ENCODE results near the gene DOK7.

DOK7 gene

GRCh38 chr4:3492741-3493719 lies 29.9 kb downstream of the DOK7 start:
- DNase-seq: no peak

DNA sequence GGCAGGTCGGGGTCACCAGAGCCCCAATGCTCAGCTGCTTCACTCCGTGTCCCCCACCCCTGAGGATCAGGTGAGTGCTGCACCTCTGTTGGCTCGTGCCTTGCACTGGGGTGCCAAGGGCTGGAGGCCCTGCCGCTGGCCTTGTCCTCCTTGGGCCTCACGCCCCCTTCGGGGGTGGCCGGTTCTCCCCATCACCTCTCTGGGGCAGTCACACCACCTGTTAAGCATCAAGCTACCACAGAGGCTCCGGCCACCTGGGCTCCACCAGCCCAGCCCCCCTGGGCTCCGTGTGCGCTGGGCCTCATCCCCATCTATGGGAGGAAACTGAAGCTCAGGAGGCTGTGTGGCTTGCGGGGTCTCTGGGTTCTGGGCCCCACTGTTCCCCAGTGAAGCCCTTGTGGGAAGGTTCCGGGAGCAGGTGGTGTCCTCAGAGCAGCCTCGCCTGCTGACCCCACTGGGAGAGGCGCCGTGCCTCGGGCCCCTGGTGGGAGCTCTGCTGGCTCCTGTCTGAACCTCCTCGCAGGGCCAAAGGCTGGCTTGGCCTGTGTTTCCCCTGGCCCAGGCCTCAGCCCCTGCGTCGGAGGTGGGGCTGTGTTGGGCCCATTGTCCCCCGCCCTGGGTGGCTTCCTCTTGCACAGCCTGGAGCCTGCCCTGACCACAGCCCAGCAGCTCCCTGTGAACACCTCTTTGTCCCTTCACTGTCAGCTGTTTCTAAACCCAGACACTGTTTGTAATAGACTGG lies 30.8 kb downstream of the DOK7 start:
- DNase-seq: no peak

DNA sequence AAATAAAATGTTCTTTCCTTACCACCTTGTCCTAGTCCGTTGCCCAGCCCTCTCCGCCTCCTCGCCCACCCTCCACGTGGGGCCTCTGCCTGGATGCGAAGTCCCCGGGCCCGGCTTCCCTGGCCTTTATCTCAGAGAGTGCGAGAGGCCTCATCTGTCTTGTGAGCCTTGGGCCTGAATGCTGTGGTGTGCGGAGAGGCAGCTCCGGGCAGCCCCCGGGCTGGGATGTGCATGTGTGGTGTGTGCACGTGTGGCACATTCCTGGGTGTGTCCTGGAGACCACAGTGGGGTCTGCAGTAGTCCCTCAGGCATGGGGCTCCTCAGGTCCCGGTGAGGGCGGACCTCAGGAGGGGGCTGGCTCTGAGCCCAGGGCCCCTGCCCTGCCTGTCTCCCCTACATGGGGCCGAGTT lies 31.4 kb downstream of the DOK7 start:
- no peak for DNase-seq

- DNase-seq: no peak
Measured at GRCh38 chr4:3495204-3495975, 32.3 kb downstream of the DOK7 start.

GRCh38 chr4:3496021-3496420 lies 32.9 kb downstream of the DOK7 start:
- DNase-seq: no peak

GRCh38 chr4:3497095-3497494 lies 34.0 kb downstream of the DOK7 start:
- DNase-seq: no peak

DNA sequence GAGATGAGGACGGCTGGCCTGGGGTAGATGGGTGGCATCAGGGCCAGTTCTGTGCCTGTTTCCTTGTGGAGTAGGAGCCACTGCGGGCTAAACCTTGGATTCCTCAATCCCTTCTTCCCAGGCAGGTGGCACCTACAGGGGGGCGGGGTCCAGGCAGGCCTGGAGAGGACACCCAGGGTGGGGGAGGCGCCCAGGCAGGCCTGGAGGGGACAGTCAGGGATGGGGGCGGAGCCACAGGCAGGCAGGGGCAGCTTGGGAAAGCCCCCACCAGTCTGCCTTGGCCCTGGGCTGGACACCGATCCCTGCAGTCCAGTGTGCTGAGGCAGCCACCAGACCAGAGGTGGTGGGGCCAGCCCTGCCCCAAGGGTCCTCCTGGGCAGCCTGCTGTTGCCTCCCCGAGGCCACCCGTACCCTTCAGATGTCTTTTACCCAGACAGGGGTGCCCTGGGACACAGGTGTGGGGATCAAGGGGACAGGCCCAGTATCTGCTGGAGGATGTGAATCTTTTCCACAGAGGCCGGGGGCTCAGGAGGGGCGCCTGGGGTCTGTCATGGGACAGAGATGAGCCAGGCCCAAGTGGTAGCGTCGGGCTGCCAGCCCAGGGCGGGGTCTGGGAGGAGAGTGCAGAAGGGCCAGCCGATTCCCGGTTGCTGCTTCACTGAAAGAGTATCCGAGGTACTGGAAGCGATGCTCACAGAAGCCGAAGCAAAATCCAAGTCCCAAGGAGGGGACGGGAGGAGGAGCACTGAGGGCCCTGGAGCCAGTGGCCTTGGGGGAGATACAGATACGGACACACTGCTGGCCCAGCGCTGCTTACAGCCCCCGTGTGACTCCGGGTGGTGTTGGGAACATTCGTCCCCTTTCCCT lies 34.6 kb downstream of the DOK7 start:
- no peak for DNase-seq

GRCh38 chr4:3498407-3498806 lies 35.3 kb downstream of the DOK7 start:
- DNase-seq: no peak

GRCh38 chr4:3498901-3499510 lies 35.9 kb downstream of the DOK7 start:
- no peak for DNase-seq

GRCh38 chr4:3499710-3500109 lies 36.6 kb downstream of the DOK7 start:
- no peak for DNase-seq

GRCh38 chr4:3500111-3500510 lies 37.0 kb downstream of the DOK7 start:
- DNase-seq: no peak

DNA sequence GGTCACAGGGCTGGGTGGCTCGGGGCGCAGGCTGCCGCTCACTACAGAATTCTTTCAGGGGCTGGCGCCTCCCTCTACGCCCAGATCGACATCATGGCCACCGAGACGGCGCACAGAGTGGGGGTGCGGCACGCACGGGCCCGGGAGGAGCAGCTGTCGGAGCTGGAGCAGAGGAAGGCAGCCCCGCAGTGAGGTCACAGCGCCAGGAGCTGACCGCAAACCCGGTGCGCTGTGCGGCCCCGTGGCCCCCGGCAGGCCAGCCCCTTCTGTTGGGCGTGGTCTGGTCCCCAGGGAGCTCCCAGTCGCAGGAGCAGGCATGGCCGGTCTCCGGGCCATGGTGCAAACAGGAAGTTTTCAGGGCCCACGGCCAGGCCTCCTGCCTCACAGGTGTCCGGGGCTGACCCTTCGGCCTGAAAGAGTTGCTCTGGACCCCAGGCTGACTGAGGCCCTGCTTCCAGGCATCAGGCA lies 37.6 kb downstream of the DOK7 start:
- DNase-seq: no peak

- no peak for DNase-seq
Measured at GRCh38 chr4:3501126-3501824, 38.2 kb downstream of the DOK7 start.

DNA sequence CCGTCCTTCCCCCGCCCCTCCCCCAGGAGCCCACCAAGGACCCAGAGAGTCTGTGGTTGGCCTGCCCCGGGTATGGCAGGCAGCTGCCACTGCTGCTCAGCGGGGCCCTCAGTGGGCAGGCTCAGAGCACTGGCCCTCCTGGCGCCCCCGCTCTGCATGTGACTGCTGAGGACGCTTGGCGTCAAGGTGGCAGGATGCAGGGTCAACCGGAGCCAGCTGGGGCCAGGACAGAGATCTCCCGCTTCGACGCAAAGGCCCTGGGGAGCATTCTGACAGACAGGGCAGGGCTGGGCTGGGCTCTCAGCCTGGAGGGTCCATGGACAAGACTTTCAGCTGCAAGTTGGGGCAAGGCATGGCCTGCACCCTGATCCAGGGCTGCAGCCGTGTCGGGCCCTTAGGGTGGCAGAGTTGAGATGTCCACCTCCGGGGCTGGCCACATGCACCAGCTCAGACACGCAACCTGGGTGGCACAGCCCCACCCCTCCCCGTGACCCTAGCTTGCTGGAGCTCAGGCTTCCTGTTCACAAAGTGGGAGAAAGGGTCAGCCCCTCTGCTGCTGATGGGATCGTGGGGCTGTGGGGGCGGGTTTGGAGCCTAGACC lies 38.8 kb downstream of the DOK7 start:
- no peak for DNase-seq

- DNase-seq: no peak
Measured at GRCh38 chr4:3502941-3503936, 40.1 kb downstream of the DOK7 start.

- no peak for DNase-seq
Measured at GRCh38 chr4:3505231-3505630, 42.1 kb downstream of the DOK7 start.

DNA sequence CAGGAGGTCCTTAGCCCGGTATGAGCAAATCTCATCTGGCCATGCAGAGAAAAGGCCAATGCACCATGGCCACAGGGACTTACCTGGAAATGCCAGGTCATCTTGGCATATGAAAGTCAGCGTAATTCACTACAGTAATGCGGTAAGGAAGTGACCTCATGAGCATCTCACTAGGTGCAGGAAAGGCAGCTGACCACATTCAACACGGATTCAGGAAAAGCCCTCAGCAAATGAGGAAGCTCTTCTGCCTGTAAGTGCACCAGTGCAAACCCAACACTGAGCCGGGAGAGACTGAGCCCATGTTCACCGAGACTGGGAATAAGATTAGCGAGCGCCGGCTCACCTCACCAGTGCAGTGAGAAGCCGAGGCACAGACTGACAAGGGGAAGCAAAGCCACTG lies 45.4 kb downstream of the DOK7 start:
- no peak for DNase-seq

- DNase-seq: no peak
Measured at GRCh38 chr4:3510481-3510880, 47.4 kb downstream of the DOK7 start.

DNA sequence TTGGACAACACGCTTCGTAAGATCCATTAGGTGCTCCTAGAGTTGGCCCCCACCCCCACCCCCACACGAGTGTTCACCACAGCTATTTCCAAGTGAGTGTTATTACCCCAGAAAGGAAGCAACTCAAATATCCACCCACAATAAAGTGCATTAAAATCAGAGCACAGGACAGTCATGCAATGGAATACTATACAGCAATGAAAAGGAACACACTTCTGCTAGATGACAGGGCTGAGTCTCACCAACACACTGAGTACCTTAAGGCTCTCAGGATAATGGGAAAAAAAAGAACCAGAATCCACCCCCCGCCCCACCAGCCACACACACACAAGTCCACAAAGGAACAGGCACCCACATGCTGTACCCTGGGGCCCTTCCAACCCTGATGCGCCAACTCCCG lies 48.1 kb downstream of the DOK7 start:
- no peak for DNase-seq

Measured in SIG-M5 (cell line).